ENCODE measurements around the gene SIGLEC8. TPM values are rescaled to one million over a fixed set of nuclear protein-coding genes. Genes with fewer than 3 reads are reported as not detected.

The SIGLEC8 gene
- polyA plus RNA-seq, 1 donor from 2014 or later, result not detected

DNA sequence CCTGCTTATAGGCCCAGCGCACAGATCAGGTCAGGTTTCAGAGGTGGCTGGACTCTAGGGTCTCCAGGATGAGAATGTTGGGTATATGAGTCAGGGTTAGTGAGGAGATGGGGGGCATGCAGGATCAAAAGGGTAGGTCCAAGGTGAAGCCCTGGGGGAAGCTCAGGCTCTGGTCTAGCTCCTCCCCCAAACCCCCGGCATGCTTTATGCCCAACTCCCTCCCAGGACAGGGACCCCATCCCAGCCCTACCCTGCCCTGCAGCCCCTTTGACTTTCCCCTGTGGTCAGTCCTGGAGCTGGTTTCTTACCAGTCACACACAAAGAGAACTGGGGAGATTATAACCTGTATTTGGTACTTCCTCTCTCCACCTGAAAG, 10.3 kb upstream of the SIGLEC8 start:
- no peak overlapping the region for H3K27ac ChIP-seq (ENCODE audit: low read length)
- no peaks in the 10 kb centered on the region for H3K36me3 ChIP-seq (ENCODE audit: insufficient read depth, low read length)
- H3K9me2 ChIP-seq (ENCODE audit: insufficient read depth, low read length), result no peaks in the 10 kb centered on the region
- H3K4me2 ChIP-seq (ENCODE audit: low read length), result no peak overlapping the region
- no peak overlapping the region for H2AFZ ChIP-seq (ENCODE audit: low read depth, low read length)
- TF ChIP-seq TAF1 (IDR thresholded peaks at IDR 0.05; ENCODE audit: low read depth) (no peak), RAD21 (conservative IDR thresholded peaks at IDR 0.05) (no peak), POLR2AphosphoS5 (IDR thresholded peaks at IDR 0.05) (no peak), SMC3 (conservative IDR thresholded peaks at IDR 0.05; ENCODE audit: poor library complexity) (no peak), EP300 (conservative IDR thresholded peaks at IDR 0.05; ENCODE audit: poor library complexity, severe bottlenecking) (no peak), EZH2 (IDR thresholded peaks at IDR 0.05; ENCODE audit: borderline replicate concordance, insufficient read depth, low read length, poor library complexity, severe bottlenecking) (no peak), MXI1 (conservative IDR thresholded peaks at IDR 0.05; ENCODE audit: poor library complexity, severe bottlenecking) (no peak)
- TF ChIP-seq, protein P1, sequence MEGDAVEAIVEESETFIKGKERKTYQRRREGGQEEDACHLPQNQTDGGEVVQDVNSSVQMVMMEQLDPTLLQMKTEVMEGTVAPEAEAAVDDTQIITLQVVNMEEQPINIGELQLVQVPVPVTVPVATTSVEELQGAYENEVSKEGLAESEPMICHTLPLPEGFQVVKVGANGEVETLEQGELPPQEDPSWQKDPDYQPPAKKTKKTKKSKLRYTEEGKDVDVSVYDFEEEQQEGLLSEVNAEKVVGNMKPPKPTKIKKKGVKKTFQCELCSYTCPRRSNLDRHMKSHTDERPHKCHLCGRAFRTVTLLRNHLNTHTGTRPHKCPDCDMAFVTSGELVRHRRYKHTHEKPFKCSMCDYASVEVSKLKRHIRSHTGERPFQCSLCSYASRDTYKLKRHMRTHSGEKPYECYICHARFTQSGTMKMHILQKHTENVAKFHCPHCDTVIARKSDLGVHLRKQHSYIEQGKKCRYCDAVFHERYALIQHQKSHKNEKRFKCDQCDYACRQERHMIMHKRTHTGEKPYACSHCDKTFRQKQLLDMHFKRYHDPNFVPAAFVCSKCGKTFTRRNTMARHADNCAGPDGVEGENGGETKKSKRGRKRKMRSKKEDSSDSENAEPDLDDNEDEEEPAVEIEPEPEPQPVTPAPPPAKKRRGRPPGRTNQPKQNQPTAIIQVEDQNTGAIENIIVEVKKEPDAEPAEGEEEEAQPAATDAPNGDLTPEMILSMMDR (IDR thresholded peaks at IDR 0.05; ENCODE audit: poor library complexity, severe bottlenecking), result no peak
- TF ChIP-seq, protein P2, sequence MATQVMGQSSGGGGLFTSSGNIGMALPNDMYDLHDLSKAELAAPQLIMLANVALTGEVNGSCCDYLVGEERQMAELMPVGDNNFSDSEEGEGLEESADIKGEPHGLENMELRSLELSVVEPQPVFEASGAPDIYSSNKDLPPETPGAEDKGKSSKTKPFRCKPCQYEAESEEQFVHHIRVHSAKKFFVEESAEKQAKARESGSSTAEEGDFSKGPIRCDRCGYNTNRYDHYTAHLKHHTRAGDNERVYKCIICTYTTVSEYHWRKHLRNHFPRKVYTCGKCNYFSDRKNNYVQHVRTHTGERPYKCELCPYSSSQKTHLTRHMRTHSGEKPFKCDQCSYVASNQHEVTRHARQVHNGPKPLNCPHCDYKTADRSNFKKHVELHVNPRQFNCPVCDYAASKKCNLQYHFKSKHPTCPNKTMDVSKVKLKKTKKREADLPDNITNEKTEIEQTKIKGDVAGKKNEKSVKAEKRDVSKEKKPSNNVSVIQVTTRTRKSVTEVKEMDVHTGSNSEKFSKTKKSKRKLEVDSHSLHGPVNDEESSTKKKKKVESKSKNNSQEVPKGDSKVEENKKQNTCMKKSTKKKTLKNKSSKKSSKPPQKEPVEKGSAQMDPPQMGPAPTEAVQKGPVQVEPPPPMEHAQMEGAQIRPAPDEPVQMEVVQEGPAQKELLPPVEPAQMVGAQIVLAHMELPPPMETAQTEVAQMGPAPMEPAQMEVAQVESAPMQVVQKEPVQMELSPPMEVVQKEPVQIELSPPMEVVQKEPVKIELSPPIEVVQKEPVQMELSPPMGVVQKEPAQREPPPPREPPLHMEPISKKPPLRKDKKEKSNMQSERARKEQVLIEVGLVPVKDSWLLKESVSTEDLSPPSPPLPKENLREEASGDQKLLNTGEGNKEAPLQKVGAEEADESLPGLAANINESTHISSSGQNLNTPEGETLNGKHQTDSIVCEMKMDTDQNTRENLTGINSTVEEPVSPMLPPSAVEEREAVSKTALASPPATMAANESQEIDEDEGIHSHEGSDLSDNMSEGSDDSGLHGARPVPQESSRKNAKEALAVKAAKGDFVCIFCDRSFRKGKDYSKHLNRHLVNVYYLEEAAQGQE (IDR thresholded peaks at IDR 0.05; ENCODE audit: borderline replicate concordance), result no peak
- H3K79me2 ChIP-seq (replicated peaks; ENCODE audit: insufficient read depth, low read length), result no peaks in the 10 kb centered on the region
- H3K27me3 ChIP-seq (ENCODE audit: insufficient read depth, low read depth, low read length), result no peaks in the 10 kb centered on the region
- no peaks in the 10 kb centered on the region for H3F3A ChIP-seq (ENCODE audit: insufficient read depth, low read length, poor library complexity, severe bottlenecking)
- H3K4me3 ChIP-seq (ENCODE audit: low read length), result no peak overlapping the region
- H4K20me1 ChIP-seq (ENCODE audit: insufficient read depth), result no peaks in the 10 kb centered on the region
- H3K9me3 ChIP-seq (ENCODE audit: low read length), result no peaks in the 10 kb centered on the region
- no peak overlapping the region for H3K9ac ChIP-seq (ENCODE audit: low read length)

DNA sequence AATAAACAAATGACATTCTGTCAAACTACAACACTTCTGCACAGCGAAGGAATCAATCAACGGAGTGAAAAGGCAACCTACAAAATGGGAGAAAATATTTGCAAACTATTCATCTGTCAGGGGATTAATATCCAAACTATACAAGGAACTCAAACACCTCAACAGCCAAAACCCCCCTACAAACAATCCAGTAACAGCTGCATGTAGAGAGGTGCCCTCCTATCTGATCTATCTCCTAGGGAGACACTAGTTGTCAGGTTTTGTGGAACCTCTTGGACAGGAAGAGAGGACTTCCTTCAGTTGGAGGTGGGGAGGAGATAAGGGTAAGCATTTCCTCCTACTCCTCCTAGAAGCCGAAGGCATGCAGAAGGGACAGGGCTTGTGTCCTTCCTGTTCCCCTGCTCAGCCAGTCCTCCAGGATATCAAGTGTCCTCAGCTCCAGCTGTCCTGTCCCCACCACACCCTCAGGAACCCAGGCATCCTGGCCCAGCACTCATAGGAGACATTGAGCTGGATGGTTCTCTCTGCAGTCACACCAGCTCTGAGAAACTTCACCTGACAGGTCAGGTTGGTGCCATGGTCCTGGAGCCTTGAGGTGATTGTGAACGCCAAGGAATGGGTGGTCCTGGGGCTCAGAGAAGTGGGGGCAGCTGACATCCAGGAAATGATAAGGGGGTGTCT, 9.8 kb upstream of the SIGLEC8 start:
- Histone ChIP-seq H3K9me2 (ENCODE audit: insufficient read depth, low read length) (no peaks in the 10 kb centered on the region), H3K9me3 (ENCODE audit: low read length) (no peaks in the 10 kb centered on the region), H2AFZ (ENCODE audit: low read depth, low read length) (no peak overlapping the region), H3K9ac (ENCODE audit: low read length) (no peak overlapping the region), H3K36me3 (ENCODE audit: insufficient read depth, low read length) (no peaks in the 10 kb centered on the region), H4K20me1 (ENCODE audit: insufficient read depth) (no peaks in the 10 kb centered on the region), H3K4me3 (ENCODE audit: low read length) (no peak overlapping the region), H3F3A (ENCODE audit: insufficient read depth, low read length, poor library complexity, severe bottlenecking) (no peaks in the 10 kb centered on the region), H3K27me3 (ENCODE audit: insufficient read depth, low read depth, low read length) (no peaks in the 10 kb centered on the region), H3K27ac (ENCODE audit: low read length) (no peak overlapping the region), H3K79me2 (replicated peaks; ENCODE audit: insufficient read depth, low read length) (no peaks in the 10 kb centered on the region), H3K4me2 (ENCODE audit: low read length) (no peak overlapping the region)
- TF ChIP-seq EP300 (conservative IDR thresholded peaks at IDR 0.05; ENCODE audit: poor library complexity, severe bottlenecking) (no peak), RAD21 (conservative IDR thresholded peaks at IDR 0.05) (no peak), TAF1 (IDR thresholded peaks at IDR 0.05; ENCODE audit: low read depth) (no peak), POLR2AphosphoS5 (IDR thresholded peaks at IDR 0.05) (no peak), EZH2 (IDR thresholded peaks at IDR 0.05; ENCODE audit: borderline replicate concordance, insufficient read depth, low read length, poor library complexity, severe bottlenecking) (no peak), MXI1 (conservative IDR thresholded peaks at IDR 0.05; ENCODE audit: poor library complexity, severe bottlenecking) (no peak), SMC3 (conservative IDR thresholded peaks at IDR 0.05; ENCODE audit: poor library complexity) (no peak)
- TF ChIP-seq, protein P1 (IDR thresholded peaks at IDR 0.05; ENCODE audit: poor library complexity, severe bottlenecking), result no peak
- TF ChIP-seq, protein P2 (IDR thresholded peaks at IDR 0.05; ENCODE audit: borderline replicate concordance), result no peak

Data from neural cell (in vitro differentiated cells).